Measurements from ENCODE around the gene ZFP36.

DNA sequence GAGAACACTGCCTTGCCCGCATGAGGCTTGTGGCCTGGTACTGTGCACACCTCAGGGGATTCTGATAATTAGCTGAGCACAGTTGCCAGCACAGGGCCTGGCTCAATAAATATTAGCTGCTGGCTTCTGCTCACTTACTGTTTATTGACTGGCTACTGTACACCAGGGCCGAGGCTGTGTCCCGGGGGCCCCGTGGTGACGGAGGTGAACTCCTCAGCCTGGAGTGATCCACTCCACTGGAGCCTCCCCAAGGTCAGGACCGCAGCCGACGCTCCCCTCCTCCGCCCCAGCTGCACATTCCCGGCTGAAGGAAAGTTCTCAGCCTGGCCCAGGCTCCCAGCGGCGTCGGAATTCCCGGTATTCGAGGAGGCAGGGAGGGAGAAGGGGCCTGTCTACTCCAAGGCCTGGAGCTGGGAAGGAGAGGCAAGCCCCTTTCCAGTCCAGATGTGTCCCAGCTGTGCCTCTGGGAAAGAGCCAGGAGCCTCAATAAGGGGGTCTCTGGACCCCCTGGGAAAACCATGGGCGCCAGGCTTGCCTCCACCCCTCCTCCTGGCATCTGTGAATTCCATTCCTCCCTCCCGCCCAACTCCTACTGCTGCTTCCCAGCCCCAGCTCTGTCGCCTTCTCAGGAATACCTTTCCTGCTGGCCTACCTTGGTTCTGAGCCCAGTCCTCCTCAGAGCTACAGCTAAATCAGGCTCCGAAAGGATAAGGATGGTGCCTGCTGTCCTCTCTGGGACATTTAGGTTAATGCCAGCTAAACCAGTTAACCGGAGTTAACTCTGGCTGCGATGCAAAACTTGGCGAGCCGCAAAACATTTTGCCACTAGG, 21.9 kb downstream of the ZFP36 start:
- TF ChIP-seq YY1 (IDR thresholded peaks at IDR 0.05; ENCODE audit: insufficient read depth, insufficient read length) (no peak), ZNF274 (IDR thresholded peaks at IDR 0.05; ENCODE audit: low read depth, low read length) (no peak)
